Fibroblast of villous mesenchyme (primary cell): Measurements from ENCODE around the gene APBB2. TPM values are rescaled to one million over a fixed set of nuclear protein-coding genes. Genes with fewer than 3 reads are reported as not detected.

Experiments used
- DNase-seq: peaks from one replicate; pipeline ENCODE4 v3.0.0-alpha.2; 2010; ENCODE audit warnings: low read depth
- H3K4me3 ChIP-seq: 2 replicates; pipeline ENCODE4 v1.5.1; 2011; ENCODE audit warnings: low read depth, mild to moderate bottlenecking, low read length
- total RNA-seq: library from RNA; depleted of rRNA; stranded (reverse); fragments of >200 nt; gene quantifications from 2 replicates; pipeline ENCODE4 v1.2.3, GENCODE V29; 2012
- TF ChIP-seq, protein P1 (sequence below): IDR thresholded peaks from 2 replicates; pipeline ENCODE4 v1.5.1; 2012; ENCODE audit warnings: low read depth, mild to moderate bottlenecking, low read length; ENCODE audit not compliant: insufficient read depth

Gene APBB2
- total RNA-seq, 1 donor, result 133 TPM

- DNase-seq, result no peak
- H3K4me3 ChIP-seq, result no peak overlapping the region
- TF ChIP-seq, protein P1, sequence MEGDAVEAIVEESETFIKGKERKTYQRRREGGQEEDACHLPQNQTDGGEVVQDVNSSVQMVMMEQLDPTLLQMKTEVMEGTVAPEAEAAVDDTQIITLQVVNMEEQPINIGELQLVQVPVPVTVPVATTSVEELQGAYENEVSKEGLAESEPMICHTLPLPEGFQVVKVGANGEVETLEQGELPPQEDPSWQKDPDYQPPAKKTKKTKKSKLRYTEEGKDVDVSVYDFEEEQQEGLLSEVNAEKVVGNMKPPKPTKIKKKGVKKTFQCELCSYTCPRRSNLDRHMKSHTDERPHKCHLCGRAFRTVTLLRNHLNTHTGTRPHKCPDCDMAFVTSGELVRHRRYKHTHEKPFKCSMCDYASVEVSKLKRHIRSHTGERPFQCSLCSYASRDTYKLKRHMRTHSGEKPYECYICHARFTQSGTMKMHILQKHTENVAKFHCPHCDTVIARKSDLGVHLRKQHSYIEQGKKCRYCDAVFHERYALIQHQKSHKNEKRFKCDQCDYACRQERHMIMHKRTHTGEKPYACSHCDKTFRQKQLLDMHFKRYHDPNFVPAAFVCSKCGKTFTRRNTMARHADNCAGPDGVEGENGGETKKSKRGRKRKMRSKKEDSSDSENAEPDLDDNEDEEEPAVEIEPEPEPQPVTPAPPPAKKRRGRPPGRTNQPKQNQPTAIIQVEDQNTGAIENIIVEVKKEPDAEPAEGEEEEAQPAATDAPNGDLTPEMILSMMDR, result no peak
Observed at GRCh38 chr4:40937140-40937725, 277.1 kb downstream of the APBB2 start.

DNA sequence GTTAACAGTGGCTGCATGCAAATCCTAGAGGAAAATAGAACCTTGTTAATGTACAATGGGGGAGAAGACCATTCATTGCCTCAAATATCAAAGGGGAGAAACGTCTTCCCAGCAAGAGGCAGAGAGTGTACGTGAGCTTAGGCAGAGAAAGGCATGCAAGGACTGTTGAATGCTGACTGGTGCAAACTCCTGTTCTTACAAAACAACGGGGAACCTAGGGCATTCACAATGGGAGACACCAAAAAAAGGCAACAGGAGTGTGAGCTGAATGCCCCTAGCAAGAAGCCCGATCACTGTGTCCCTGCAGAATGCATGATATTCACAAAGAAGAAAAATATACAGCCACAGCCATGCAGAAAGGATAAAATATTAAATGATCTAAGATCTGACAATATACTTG lies 279.7 kb downstream of the APBB2 start:
- H3K4me3 ChIP-seq, result no peak overlapping the region
- no peak for DNase-seq
- TF ChIP-seq, protein P1, result no peak

DNA sequence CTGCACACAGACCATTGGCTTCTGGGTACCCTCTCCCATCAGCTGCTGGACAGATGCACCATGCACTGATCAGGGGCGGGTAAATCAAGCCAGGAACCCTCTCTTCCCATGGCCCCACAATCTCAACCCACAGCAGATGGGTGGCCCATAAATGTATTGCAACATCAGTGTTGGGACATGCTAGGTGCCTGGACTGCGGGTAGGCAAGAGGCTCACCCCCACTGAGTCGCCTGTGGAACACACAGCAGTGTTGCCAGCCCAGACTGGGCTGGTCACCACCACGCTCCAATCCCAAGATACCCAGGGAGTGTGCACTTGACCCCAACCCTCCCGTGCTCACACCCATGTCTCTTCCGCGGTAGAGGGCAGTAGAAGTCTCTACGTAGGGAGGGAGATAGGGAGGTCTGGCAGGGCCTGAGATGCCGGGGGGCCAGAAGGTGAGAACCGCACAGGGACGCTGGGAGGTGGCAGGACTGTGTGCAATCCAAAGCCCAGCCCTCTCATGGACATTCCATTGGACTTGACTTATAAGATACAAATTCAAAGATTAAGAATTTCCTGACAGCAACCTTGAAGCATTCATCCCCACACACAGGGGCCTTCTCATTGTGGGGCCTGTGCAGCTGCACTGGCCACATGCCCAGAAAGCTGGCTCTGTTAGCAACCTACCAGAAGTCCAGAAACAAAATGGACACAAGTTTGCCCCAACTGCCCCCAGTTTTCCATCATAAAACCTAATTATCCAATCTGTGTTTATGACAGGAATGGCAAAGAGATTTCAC lies 280.9 kb downstream of the APBB2 start:
- TF ChIP-seq, protein P1, result no peak
- peak; percentile 59 for DNase-seq

DNA sequence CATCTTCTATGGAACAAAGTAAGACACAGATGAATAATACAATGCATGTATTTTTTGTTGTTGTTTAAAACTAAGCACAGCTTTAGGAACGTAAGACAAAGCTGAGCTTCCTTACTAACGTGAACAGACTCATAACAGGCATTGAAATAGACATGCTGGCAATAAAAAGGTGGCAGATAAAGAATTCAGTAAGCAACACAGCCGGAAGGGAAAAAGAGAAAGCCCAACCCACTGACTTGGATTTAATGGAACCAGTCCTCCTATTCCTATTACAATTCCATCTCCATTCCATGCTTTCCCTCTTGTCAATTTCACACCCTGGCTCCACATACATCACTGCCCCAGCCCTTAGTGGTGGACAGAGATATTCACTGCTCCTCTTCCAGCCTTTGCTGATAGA lies 282.5 kb downstream of the APBB2 start:
- TF ChIP-seq, protein P1, result no peak
- DNase-seq, result no peak
- H3K4me3 ChIP-seq, result no peak overlapping the region

More for the DNA sequence above, 280.9 kb downstream of the APBB2 start:
- no peak overlapping the region for H3K4me3 ChIP-seq

GRCh38 chr4:40931238-40931637 lies 283.1 kb downstream of the APBB2 start:
- H3K4me3 ChIP-seq, result no peak overlapping the region
- DNase-seq, result no peak
- TF ChIP-seq, protein P1, result no peak

GRCh38 chr4:40927074-40927473 lies 287.3 kb downstream of the APBB2 start:
- TF ChIP-seq, protein P1, result no peak
- no peak overlapping the region for H3K4me3 ChIP-seq
- no peak for DNase-seq

GRCh38 chr4:40924793-40925117 lies 289.6 kb downstream of the APBB2 start:
- H3K4me3 ChIP-seq, result no peak overlapping the region
- TF ChIP-seq, protein P1, result no peak
- no peak for DNase-seq
